Testis (tissue), 2 donors: ENCODE results near the gene PPP6R3.

Source experiments
- POLR2A ChIP-seq: fragments of 450-650 bp; IDR thresholded peaks from one replicate; pipeline ENCODE4 v1.6.1; 2017; ENCODE audit warnings: antibody characterized with exemption, mild to moderate bottlenecking, moderate library complexity
- TF ChIP-seq, protein P1 (sequence below), 3 experiments: fragments of 450-650 bp in 2 of 3; fragments of 200-600 bp in 1 of 3; sonication (generic) in 1 of 3; IDR thresholded peaks; one replicate each; pipeline ENCODE4 v1.5.1; 2016 to 2019; ENCODE audit warnings: antibody characterized with exemption in 3 of 3, mild to moderate bottlenecking in 2 of 3, moderate library complexity in 1 of 3

DNA sequence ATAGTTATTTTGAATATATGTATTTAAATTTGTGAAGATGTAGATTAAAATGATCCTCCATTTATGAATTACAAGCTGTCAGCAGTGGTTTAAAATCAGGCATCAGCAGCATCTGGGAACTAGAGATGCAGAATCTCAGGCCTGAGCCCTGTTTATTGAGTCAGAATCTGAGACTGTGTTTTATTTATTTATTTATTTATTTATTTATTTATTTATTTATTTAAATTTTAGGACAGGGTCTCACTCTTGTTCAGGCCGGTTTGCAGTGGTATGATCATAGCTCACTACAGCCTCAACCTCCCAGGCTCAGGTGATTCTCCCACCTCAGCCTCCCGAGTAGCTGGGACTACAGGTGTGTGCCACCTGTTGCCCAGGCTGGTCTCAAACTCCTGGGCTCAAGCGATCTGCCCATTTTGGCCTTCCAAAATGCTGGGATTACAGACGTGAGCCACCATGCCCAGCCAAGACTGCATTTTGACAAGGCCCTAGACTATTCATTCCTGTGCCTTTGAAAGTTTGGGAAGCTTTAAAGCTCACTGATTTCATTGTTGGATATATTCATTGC is 70.7 kb downstream of the PPP6R3 start:
- TF ChIP-seq, protein P1, sequence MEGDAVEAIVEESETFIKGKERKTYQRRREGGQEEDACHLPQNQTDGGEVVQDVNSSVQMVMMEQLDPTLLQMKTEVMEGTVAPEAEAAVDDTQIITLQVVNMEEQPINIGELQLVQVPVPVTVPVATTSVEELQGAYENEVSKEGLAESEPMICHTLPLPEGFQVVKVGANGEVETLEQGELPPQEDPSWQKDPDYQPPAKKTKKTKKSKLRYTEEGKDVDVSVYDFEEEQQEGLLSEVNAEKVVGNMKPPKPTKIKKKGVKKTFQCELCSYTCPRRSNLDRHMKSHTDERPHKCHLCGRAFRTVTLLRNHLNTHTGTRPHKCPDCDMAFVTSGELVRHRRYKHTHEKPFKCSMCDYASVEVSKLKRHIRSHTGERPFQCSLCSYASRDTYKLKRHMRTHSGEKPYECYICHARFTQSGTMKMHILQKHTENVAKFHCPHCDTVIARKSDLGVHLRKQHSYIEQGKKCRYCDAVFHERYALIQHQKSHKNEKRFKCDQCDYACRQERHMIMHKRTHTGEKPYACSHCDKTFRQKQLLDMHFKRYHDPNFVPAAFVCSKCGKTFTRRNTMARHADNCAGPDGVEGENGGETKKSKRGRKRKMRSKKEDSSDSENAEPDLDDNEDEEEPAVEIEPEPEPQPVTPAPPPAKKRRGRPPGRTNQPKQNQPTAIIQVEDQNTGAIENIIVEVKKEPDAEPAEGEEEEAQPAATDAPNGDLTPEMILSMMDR (IDR thresholded peaks at IDR 0.05): no peak
- TF ChIP-seq POLR2A: no peak
